Amniotic stem cell (primary cell): ENCODE results near the gene MYO3B.
"Not testable (repeated sequence)": the region's sequence is repeated elsewhere in the genome, so short reads cannot be mapped to it uniquely, and the experiment has no call there.

Experiments
- DNase-seq: peaks from one replicate; lab custom pipeline; 2025; lab: John Stamatoyannopoulos, UW

The MYO3B gene

DNA sequence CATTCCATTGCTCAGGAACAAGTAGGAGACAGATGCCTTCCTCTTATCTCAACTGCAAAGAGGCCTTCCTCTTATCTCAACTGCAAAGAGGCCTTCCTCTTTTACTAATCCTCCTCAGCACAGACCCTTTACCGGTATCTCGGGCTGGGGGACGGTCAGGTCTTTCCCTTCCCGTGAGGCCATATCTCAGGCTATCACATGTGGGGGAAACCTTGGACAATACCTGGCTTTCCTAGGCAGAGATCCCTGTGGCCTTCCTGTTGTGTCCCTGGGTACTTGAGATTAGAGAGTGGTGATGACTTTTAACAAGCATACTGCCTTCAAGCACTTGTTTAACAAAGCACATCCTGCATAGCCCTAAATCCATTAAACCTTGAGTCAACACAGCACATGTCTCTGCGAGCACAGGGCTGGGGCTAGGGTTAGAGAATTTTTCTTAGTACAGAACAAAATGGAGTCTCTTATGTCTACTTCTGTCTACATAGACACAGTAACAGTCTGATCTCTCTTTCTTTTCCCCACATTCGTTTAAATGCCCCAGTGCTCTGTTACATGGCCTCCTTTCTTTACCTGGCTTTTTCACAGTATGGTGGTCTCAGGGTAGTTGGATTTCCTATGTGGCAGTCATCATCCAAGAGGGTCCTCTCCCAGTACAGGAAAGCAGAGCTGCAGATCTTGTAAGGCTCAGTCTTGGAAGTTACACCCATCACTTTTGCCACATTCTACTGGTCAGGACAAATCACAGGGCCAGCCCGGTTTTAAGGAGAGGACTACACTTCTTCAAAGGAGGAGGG lies 86.0 kb downstream of the MYO3B start:
- DNase-seq, result not testable (repeated sequence)

DNA sequence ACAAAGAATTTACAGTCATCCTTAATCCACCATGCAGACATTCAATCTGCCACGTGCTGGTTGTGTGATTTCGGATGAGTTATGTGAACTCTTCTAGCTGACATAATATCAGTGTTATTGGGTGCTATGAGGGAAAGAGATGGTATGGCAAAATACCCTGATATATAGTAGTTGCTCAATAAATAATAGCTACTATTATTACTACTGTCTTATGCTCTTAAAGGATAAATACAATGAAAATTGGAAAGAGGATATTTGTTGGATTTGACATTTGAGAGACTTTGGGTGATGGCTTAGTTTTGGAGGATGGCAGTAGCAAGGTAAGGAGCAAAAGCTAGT lies 86.5 kb downstream of the MYO3B start:
- no peak for DNase-seq

DNA sequence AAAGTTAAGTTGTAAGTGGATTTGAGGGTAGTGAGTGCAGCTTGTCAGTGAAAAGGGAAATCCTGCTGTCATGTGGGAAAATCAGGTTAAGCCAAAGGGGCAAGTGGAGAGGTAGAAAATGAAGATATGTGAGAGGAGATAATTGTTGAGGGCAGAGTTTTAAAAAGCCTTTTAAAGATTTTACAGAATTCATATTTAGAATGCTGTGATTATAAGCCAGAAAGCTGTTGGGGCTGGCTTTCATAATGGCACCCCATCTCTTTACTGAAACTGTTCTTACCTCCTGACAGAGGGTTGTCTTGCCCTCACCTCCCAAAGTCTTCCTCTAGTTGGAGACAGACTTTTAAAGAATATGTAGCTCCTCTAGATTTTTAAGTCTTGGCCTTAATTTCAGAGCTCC lies 86.9 kb downstream of the MYO3B start:
- DNase-seq, result no peak

DNA sequence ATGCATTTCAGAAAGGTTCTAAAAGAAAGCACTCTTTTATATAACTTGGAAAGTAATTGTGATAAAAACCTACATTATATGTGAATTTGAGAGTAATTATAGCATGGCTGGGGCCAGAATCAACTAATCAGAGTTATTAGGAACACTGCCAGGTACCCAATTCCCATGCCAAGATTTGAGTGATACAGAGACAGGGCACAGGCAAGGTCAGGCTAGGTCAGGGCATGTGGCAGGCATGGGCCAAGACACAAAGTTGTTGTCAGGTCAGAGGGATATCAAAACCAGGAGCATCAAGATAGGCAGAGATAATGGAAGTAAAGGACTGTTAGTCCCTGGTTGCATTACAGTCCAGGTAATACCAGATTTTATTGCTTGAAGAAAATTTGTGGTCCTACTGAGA lies 87.4 kb downstream of the MYO3B start:
- no peak for DNase-seq

DNA sequence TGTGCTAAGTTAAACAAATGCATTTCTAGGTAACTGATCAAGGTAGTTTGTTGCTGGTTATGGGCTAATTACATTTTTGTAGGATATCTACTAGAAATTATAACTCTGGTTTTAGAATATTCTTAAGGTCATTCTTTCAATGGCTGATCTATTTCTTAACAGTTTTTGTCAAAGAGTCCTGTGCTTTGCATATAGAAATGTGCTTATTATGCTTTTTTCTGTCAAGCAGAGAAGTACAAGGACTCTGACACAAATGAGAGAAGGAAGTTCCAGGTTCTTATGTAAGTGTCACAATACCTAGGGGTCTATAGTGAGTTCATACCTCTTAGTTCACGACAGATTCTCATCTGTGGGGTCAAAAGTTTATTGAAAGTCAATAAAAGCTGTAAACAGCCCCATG lies 88.4 kb downstream of the MYO3B start:
- DNase-seq, result no peak

DNA sequence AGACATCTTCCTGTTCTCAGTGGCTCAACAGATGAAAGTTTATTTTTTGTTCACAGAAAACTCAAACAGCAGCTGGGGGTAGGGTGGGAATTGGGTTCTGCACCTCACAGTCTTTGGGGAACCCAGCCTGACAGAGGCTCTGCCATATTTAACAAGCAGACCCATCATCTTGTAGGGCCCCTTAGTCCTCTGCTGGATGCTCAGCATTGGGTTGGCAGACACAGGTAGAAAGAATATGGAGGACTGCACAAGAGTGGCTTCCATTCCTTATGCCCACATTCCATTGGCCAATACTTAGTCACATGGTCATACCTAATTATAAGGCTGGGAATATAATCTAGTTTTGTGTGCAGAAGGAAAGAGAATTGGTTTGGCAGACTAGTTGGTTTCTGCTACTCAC lies 89.1 kb downstream of the MYO3B start:
- no peak for DNase-seq

DNA sequence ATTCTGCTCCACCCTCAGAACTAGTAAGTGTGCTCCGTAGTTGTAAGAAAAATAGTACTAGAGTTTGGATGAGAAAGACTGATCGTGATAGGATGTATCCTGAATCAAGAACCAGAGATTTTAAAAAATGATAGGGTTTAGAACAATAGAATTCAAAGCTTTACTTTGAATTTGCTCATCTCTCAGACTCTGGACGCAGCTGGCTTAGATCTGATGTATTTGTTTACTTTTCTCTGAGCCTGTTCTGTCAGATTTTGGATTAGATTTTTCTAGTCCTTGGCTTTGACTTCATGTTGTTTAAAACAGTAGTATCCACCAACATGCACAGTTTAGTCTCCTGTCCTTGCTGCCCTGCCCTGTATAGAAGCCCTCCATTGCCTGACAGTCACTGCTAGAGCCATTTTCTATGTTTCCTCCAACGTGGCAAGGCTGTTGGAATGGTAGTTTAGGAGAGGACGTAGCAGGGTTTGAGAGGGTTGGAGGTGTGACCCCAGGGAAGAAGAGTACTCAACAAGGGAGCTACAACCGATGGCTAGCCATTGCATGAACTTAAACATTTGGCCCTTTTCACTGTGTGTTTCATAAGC lies 92.4 kb downstream of the MYO3B start:
- no peak for DNase-seq

DNA sequence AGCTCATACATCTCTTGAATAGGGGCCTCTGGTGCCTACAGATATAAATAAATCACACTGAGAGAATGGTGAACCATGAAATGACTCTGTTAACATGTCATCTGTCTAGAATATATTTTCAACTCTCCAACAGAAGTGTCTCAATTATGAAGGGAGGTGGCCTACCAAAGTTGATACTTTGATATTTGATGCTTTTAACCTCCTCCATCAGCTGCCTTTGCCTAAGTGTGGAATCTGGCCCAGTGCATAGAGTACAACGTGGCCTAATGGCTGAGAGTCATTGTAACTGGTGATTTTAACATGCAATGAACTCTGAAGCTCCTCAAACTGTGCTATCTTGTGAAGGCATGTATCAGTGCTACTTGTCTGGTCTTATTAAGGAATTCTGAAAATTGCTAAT lies 93.4 kb downstream of the MYO3B start:
- no peak for DNase-seq

DNA sequence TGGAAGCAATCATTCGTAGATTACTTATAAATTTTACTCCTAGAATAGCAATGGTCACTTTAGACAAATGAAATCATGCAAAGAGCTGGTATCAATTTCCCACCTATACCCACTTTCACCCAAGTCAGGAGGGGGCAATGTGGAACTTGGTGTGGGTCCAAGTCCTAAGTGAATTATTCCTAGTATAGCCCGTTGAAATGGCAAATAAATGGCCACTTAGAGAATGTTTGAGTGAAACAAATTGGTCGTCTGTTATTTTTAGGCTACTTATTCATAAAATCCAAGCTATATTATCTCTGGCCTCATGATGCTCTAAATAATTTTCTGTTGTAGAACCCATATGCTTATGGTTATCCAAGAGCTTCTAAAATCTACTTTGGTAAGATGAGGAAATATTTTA lies 98.1 kb downstream of the MYO3B start:
- no peak for DNase-seq

DNA sequence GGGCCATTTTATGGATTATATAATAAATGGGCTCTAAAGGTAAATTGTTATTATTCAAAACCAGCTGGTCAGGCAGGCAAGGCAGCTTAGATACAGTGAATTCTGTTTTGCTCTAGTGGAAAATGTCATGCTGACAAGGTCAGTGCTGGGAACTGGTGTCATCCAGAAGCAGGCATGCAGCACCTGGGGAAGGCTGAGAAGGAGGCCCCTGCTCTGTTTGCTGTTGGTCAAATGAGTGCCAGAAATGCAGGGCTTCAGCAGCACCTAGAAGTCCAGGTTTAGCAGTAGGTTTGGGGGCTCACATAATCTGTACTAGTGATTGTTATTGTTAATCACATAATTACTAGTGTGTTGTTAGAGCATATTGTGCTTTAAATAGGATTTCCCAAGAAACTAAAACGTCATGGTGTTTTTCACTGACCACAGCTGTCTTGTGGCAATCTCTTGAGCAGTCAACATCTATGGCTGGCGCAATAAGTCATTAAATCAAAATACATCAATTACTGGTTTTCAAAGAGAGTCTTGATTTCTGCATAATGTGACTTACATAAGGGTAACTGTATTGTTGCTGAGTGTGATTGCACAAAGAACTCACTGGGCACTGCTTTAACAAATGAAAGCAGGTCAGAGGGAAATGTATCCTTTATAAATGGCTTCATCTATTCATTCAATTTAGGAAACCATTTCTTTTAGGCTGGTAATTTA lies 99.1 kb downstream of the MYO3B start:
- DNase-seq, result no peak

DNA sequence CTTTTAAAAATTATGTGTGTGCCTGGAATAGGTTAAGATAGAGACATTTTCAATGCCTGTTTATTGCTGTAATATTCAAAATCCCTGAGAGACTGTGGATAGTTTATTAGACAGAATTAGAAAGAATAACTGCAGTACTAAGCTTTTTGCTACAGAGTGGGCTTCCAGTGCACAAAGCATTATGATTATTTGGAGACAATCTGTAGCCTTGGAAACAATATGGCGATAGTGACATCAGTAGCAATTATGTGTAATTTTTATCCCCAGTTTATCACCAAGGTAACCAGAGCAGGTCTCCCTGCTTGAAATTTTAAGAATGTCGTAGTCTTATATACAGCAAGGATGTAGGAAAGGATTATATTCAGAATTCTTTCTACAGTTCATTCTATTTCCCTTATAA lies 100.0 kb downstream of the MYO3B start:
- no peak for DNase-seq

DNA sequence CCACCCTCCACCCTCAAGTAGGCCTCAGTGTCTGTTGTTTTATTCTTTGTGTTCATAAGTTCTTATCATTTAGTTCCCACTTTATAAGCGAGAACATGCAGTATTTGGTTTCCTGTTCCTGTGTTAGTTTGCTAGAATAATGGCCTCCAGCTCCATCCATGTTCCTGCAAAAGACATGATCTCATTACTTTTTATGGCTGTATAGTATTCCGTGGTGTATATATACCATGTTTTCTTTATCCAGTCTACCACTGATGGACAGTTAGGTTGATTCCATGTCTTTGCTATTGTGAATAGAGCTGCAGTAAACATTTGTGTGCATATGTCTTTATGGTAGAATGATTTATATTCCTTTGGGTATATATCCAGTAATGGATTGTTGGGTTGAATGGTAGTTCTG lies 101.7 kb downstream of the MYO3B start:
- DNase-seq, result not testable (repeated sequence)

DNA sequence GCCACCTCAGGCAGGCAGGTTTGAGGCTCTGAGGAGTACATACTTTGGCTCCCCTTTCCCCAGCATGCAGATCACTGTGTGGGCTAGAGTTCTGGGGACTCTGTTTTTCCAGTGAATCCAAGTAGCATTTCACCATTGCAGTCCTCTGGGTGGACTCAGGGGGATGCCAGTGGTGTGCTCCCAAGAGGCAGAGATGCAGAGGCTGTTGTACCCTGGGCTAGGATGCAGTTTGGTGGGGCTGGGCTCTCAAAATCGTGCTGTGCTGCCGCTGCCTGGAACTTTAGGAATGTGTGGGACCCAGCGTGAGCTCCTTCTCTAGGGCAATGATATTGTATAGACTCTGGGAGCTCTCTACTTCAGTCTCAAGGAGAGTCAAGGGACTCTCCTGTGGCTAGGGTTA lies 104.9 kb downstream of the MYO3B start:
- DNase-seq, result no peak

DNA sequence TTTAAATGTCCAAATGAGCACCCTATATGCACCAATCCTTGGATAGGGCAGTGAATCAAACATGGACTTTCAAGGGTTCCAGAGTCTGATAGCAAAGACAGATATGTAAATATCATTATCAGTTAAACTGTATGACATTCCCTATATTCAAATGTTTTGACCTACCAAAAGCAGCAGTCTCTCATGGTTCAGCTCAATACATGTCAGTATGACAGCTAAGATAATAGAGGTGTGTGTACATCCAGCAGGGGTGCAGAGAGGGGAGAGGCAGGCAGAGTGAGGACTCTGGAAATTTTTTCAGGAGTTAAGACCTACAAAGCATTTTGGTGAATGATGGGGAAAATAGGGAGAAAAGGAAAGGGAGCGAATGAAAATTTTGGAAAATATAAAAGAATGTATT lies 106.3 kb downstream of the MYO3B start:
- no peak for DNase-seq

DNA sequence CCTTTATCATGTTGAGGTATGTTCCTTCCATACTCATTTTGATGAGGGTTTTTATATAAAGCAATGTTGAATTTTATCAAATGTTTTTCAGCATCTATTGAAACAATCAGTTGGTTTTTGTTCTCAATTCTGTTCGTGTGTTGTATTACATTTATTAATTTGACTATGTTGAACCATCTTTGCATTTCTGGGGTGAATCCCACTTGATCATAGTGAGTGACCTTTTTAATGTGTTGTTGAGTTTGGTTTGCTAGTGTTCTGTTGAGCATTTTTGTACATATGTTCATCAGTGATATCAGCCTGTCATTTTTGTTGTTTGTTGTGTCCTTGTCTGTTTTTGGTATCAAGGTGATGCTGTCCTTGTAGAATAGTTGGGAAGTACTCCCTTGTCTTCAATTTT lies 110.9 kb downstream of the MYO3B start:
- no peak for DNase-seq

DNA sequence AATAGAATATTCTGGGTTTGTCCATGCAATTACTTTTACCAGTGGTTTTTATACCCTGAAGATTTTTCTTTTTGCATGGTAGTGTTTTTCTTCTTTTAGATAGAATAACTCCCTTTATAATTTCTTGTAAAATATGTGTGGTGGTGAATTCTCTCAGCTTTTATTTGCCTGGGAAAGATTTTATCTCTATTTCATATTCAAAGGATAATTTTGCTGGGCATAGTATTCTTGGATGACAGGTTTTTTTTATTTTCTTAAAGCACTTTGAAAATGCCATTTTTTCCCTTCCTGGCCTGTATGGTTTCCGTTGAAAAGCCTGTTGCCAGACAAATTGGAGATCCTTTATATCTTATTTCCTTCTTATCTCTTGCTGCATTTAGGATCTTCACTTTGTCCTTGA lies 113.5 kb downstream of the MYO3B start:
- DNase-seq, result no peak

DNA sequence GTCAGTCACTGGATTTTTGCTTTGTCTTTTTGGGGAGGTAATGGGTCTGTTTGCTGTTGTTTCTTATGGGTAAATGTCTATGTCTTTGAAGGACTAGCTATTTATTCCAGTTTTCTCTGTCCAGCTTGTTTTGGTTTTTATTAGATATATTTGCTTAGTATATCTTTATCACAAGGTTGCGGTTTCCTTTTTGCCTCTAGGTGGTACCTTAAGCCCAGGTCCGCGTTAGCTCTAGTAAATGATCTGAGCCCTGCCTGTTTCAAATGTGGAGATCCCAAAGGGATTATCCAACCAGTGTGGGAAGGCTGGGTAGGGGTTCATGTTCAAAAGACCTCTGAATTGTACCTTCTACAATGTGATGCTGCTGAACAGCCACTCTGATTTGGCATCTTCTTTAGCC lies 114.5 kb downstream of the MYO3B start:
- DNase-seq, result no peak

DNA sequence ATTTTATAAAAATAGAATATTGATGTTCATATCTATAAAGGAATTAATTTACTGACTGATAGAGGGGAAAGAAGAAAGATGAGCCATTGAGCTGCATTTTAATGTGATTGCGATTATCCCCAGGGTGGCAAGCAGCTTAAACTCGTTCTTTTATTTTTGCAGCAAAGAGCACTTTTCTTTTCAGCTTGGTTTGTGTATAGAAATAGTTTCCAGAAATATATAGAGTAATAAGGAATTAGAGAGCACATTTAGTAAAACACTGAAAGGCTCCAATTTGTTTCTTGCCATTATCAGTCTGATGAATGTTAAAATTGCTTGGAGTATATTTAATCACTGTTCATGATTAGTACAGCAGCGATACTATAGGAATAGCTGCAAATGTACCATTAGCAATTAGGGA lies 119.5 kb downstream of the MYO3B start:
- DNase-seq, result no peak

DNA sequence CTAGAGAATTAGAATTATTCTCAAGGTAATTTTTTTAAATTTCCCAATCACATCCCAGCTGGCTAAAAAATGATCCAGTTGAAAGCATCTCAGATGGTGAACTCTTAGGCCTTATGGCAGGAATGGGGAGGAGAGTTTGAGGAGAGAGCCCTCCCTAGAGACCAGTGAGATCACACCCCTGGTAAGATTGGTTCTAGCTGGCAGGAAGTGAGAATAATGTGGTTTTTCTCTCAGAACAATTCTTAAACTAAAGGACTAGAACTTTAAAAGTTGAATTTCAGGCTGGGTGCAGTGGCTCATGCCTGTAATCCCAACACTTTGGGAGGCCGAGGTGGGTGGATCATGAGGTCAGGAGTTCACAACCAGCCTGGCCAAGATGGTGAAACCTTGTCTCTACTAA lies 120.2 kb downstream of the MYO3B start:
- no peak for DNase-seq

DNA sequence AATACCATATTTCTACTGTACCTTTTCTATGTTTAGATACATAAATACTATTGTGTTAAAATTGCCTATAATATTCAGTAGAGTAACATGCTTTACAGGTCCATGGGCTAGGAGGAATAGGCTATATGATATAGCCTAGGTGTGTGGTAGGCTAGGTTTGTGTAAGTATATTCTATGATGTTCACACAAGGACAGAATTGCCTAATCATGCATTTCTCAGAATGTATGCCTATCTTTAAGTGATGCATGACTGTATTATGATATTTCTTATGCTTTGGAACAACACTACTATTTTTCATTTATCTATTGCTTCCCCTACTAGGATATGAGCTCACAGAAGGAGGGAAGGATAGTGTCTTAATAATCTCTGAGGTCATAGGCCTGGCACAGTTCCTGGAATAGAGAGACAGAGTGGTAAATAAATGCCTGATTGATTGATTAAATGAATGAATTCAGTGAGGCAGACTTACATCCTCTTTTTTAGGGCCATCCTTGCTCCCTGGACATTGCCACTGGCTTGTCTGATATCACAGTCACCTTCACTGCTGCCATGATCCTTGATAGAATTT lies 121.0 kb downstream of the MYO3B start:
- DNase-seq, result no peak

DNA sequence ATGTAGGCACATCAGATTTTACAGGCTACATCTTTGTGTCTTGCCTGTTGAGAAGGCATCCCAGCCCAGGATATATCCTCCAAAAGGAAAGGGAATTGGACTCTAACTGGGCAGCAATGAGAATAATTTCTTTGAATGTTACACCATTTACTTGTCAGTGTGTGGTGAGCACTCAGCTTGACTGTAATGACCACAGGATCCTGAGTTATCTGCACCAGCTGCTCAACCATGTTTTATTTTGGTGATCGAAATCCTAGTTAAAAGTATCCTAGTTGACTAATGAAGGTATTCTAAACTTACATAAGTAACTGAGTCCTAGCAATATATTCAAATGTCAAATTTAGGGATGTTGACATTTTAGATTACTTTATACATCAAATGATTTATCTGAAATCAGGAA lies 123.0 kb downstream of the MYO3B start:
- DNase-seq, result no peak

DNA sequence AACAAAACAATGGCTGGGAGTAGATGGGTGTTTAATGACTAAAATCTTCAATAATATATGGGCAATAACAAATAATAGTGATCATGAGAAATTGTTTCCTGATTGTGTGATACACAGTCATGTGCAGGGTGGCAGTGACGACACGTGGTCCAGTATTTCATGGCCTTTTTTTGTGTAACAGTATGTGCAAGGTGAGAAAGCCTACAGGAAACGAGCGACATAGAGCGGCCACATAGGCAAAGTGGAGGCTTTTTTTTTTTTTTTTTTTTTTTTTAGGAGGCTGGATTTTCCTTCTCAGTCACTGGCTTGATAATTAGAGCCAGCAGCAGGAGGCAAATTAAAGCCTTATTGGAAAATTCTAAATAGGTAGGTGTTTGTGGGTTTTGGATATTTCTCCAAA lies 123.7 kb downstream of the MYO3B start:
- DNase-seq, result no peak

DNA sequence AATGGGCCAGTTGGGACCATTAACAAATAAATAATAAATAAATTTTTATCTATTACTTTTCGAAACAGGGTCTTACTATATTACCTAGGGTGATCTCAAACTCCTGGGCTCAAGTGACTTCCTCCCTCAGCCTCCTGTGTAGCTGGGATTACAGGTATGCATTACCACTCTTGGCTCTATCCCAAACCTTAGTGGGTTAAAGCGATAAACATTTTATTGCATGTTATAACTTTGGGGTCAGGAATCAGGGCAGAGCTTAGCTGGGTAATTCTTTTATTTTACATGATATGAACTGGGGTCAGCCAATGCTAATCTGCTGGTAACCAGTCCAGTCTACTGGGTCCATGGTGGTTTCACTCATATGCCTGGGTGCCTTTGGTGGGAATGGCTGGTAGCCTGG lies 127.8 kb downstream of the MYO3B start:
- no peak for DNase-seq
